ENCODE data around the gene NRG2. TPM values are rescaled to one million over a fixed set of nuclear protein-coding genes. Genes with fewer than 3 reads are reported as not detected.

NRG2 gene
- total RNA-seq, 4 donors from 2014 or later = 2.5 to 21.2 (median 4.5) TPM; not detected in 1

DNA sequence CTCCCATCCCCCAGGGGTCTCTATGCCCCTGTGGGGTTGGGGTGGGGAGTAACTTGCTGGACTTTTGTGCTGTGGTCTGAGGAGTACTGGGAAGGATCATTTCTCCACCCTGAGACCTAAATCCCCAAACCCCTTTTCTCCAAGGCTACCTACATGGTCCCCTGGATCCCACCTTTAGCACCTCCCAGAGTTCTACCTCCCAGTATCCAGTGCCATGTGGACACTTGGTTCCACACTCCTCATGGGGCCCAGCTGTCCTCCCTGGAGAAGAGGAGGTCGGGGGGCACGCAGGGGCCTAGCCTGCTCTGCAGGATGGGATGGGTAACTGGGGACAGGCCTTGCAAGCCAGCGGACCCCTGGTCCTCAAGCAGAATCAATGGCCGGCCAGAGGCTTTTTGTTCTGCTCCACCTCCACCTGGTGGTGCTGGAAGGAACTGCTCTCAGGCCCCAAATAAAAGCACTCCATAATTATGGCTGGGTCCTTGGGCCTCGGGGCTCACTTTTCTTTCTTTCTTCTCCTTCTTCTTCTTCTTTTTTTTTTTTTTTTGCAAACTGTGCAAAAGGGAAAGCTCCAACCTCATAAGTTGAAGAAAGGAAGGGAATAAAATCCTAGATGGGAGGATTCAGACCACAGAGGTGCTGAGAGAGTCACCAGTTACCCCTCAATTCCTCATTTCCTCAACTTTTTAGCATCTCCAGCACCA, 179.1 kb downstream of the NRG2 start:
- no peak overlapping the region for H3K4me3 ChIP-seq
- H3K9me3 ChIP-seq = no peaks in the 10 kb centered on the region
- intact Hi-C loops (cut with DNase I; ENCODE audit: low total_unique reads) = loop anchor here (5.0 kb wide), 1 partner anchor 77 kb away; no protein-coding TSS in a partner anchor
- H3K27ac ChIP-seq = no peak overlapping the region
- no peaks in the 10 kb centered on the region for H3K27me3 ChIP-seq
- no peaks in the 10 kb centered on the region for H3K4me1 ChIP-seq
- H3K36me3 ChIP-seq = no peaks in the 10 kb centered on the region
- DNase-seq = peak; percentile 61 to 71
- TF ChIP-seq POLR2A (IDR thresholded peaks at IDR 0.05) = no peak
- peak; percentile 76 to 87 (median 84) for TF ChIP-seq CTCF (IDR thresholded peaks at IDR 0.05)

- H3K36me3 ChIP-seq = no peaks in the 10 kb centered on the region
- no peak overlapping the region for H3K4me3 ChIP-seq
- no peak overlapping the region for H3K27ac ChIP-seq
- H3K4me1 ChIP-seq = no peaks in the 10 kb centered on the region
- no peak for TF ChIP-seq CTCF (IDR thresholded peaks at IDR 0.05)
- no peak for TF ChIP-seq POLR2A (IDR thresholded peaks at IDR 0.05)
- peak; percentile 22 to 68 for DNase-seq
- no peaks in the 10 kb centered on the region for H3K9me3 ChIP-seq
- intact Hi-C loops (cut with DNase I; ENCODE audit: low total_unique reads) = loop anchor here (5.0 kb wide), 1 partner anchor 76 kb away; no protein-coding TSS in a partner anchor
- H3K27me3 ChIP-seq = no peaks in the 10 kb centered on the region
Observed at GRCh38 chr5:139863361-139863760, 179.7 kb downstream of the NRG2 start.

DNA sequence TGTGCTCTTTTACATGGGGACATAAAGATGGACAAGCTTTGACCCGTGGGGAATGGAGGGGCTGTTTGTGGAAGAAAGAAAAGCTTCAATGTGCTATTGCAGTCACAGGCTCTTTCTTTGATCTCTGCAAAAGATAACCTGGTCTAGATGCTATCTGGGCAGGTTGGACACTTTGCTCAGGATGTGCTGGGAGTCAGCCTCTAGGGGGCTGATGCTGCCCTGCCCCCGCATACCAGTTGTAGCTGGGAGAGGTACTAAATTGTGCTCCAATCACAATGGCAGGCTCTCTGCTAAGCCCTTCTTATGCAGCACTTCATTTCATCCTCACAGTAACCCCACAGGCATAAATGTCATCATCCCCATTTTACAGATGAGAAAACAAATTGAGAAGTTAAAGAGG, 180.3 kb downstream of the NRG2 start:
- DNase-seq = no peak
- Histone ChIP-seq H3K9me3 (no peaks in the 10 kb centered on the region), H3K27ac (no peak overlapping the region), H3K27me3 (no peaks in the 10 kb centered on the region), H3K4me1 (no peaks in the 10 kb centered on the region), H3K4me3 (no peak overlapping the region), H3K36me3 (no peaks in the 10 kb centered on the region)
- no peak for TF ChIP-seq POLR2A (IDR thresholded peaks at IDR 0.05)
- no peak for TF ChIP-seq CTCF (IDR thresholded peaks at IDR 0.05)
- intact Hi-C loops (cut with DNase I; ENCODE audit: low total_unique reads) = loop anchor here (5.0 kb wide), 1 partner anchor 76 kb away; no protein-coding TSS in a partner anchor

DNA sequence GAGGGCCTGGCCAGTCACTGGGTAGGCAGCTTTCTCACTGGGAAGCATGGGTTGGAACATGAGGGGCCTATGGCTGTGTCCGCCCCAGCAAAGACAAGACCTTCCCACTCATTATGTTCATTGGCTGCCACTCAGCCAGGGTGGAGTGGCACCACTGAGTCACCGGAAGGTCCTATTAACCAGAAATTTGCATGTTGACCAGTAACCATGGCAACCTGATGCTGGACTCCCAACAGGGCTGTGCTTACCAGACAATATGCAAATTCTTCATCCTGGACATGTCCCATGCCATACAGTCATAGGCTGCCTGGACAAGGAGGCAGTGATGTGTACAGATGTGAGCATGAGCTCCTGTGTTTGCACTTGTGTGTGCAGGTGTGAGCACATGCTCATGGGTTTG, 180.8 kb downstream of the NRG2 start:
- Histone ChIP-seq H3K27ac (no peak overlapping the region), H3K27me3 (no peaks in the 10 kb centered on the region)
- intact Hi-C loops (cut with DNase I; ENCODE audit: low total_unique reads) = loop anchor here (5.0 kb wide), 1 partner anchor 75 kb away; no protein-coding TSS in a partner anchor

More for the DNA sequence above, 180.8 kb downstream of the NRG2 start:
- no peaks in the 10 kb centered on the region for H3K36me3 ChIP-seq
- TF ChIP-seq POLR2A (IDR thresholded peaks at IDR 0.05) (no peak), CTCF (IDR thresholded peaks at IDR 0.05) (no peak)
- DNase-seq = no peak
- H3K4me1 ChIP-seq = no peaks in the 10 kb centered on the region
- H3K4me3 ChIP-seq = no peak overlapping the region
- H3K9me3 ChIP-seq = no peaks in the 10 kb centered on the region

Data from uterus (tissue), 4 donors.